Mucosa of descending colon (tissue), 3 donors: ENCODE data around the gene CENPC. TPM values are rescaled to one million over a fixed set of nuclear protein-coding genes. Genes with fewer than 3 reads are reported as not detected.
"Not testable (repeated sequence)": the region's sequence is repeated elsewhere in the genome, so short reads cannot be mapped to it uniquely, and the experiment has no call there.

Experiments used
- ATAC-seq: fragments of 200-7000 bp; cut with Tn5 transposase; one replicate; pipeline ENCODE4 v1.9.1; 2020; ENCODE audit warnings: mild to moderate bottlenecking, moderate library complexity
- DNase-seq, 3 donors: peaks; one replicate each; pipeline ENCODE4 v3.0.0-alpha.2; 2020
- H3K36me3 ChIP-seq: fragments of 200-600 bp; one replicate; pipeline ENCODE4 v1.8.0; 2021; ENCODE audit warnings: low read depth, mild to moderate bottlenecking
- H3K4me1 ChIP-seq: fragments of 200-600 bp; one replicate; pipeline ENCODE4 v1.8.0; 2021; ENCODE audit warnings: low read depth, mild to moderate bottlenecking
- H3K4me3 ChIP-seq: fragments of 200-600 bp; one replicate; pipeline ENCODE4 v1.8.0; 2021; ENCODE audit warnings: mild to moderate bottlenecking
- H3K9me3 ChIP-seq: fragments of 200-600 bp; one replicate; pipeline ENCODE4 v1.8.0; 2021; ENCODE audit warnings: mild to moderate bottlenecking
- intact Hi-C, 2 donors: fragments of 100-400 bp; cut with DNase I in 1 of 2; cut with micrococcal nuclease in 1 of 2; formaldehyde crosslinking; loops; one replicate each; pipeline versions ENCODE4 v1.11.0 to v1.11.1; 2022; cut with DNase I, micrococcal nuclease
- total RNA-seq, 3 donors: library from RNA; stranded (reverse); fragmentation: NEBNext Ultra II Directional in 2 of 3; extraction: Animal tissue kit (Norgen Biotek cat#: 25700) in 2 of 3; gene quantifications; one replicate each; pipeline versions ENCODE4 v1.2.1 to v1.2.4, GENCODE V29; 2021 to 2023
- TF ChIP-seq, protein P1 (sequence below): fragments of 200-600 bp; IDR thresholded peaks from one replicate; pipeline ENCODE4 v1.8.0; 2022; ENCODE audit warnings: antibody characterized with exemption, mild to moderate bottlenecking
- donor health status: DM: no; HTN: no; CAD: no; lungs with moderate emphysema.
- donor health status: DM: no; HTN: no; CAD: no.
- donor health status: DM: no; HTN: yes; CAD: no.

The CENPC gene
- total RNA-seq, 3 donors from 2014 or later, result 17.3 to 26.4 (median 26.0) TPM

DNA sequence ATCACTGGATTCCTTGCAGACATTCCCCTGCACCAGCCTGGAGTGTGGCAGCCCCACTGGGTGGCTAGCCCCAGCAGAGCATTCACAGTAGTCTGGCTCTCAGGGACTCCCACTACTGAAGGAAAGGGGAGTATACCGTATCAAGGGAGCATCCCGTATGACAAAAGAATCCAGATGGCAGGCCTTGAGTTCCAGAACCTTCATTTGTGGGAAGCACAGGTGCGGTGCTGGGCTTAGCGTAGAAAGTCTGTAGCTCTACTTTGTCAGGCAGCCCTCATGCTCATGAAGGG, 79.6 kb downstream of the CENPC start:
- ATAC-seq, result no peak
- TF ChIP-seq, protein P1, sequence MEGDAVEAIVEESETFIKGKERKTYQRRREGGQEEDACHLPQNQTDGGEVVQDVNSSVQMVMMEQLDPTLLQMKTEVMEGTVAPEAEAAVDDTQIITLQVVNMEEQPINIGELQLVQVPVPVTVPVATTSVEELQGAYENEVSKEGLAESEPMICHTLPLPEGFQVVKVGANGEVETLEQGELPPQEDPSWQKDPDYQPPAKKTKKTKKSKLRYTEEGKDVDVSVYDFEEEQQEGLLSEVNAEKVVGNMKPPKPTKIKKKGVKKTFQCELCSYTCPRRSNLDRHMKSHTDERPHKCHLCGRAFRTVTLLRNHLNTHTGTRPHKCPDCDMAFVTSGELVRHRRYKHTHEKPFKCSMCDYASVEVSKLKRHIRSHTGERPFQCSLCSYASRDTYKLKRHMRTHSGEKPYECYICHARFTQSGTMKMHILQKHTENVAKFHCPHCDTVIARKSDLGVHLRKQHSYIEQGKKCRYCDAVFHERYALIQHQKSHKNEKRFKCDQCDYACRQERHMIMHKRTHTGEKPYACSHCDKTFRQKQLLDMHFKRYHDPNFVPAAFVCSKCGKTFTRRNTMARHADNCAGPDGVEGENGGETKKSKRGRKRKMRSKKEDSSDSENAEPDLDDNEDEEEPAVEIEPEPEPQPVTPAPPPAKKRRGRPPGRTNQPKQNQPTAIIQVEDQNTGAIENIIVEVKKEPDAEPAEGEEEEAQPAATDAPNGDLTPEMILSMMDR, result no peak

DNA sequence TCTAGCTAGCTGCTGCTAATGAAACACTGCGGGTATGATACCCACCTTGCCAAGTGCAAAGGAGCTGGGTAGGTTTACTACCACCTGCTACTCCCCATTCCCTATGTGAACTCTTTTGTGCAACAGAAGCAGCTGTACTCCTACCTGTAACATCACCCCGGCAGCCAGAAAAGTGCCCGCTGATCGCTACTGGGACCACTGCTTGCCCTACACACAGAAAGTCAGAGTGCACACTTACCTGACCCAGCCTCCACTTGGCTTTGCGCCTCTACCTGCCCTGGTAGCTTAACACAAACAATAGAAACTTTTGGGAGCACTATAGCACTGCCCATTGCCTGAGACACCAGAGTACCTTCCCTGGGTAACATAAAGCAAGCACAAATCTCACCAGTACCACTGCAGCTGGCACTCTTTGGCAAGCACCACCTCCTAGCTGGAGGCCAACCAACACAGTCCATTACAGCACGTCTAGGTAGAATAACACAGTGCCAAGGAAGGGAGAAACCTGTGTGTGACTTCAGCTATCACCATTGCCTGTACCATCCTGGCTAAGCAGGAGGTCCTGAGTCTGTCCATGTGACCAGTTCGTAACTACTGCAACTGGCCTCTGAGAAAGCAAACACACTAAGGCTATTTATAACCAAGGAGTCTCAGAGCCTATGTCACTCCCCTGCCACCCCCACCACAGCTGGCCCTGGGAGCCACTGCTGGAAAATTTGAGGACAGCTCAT, 80.1 kb downstream of the CENPC start:
- TF ChIP-seq, protein P1, result no peak
- ATAC-seq, result no peak
- intact Hi-C loops, result no loop called here
- H3K36me3 ChIP-seq, result no peaks in the 10 kb centered on the region
- DNase-seq, result no peak
- no peaks in the 10 kb centered on the region for H3K4me1 ChIP-seq
- H3K4me3 ChIP-seq, result no peak overlapping the region
- no peaks in the 10 kb centered on the region for H3K9me3 ChIP-seq

More for the DNA sequence above, 79.6 kb downstream of the CENPC start:
- Histone ChIP-seq H3K9me3 (no peaks in the 10 kb centered on the region), H3K4me1 (no peaks in the 10 kb centered on the region), H3K4me3 (no peak overlapping the region), H3K36me3 (no peaks in the 10 kb centered on the region)
- DNase-seq, result no peak
- intact Hi-C loops, result no loop called here

- Histone ChIP-seq H3K9me3 (no peaks in the 10 kb centered on the region), H3K4me3 (no peak overlapping the region), H3K4me1 (no peaks in the 10 kb centered on the region), H3K36me3 (no peaks in the 10 kb centered on the region)
- TF ChIP-seq, protein P1, result no peak
- intact Hi-C loops, result no loop called here
- DNase-seq (no peak), ATAC-seq (no peak)
Observed at GRCh38 chr4:67460574-67460973, 84.7 kb downstream of the CENPC start.

DNA sequence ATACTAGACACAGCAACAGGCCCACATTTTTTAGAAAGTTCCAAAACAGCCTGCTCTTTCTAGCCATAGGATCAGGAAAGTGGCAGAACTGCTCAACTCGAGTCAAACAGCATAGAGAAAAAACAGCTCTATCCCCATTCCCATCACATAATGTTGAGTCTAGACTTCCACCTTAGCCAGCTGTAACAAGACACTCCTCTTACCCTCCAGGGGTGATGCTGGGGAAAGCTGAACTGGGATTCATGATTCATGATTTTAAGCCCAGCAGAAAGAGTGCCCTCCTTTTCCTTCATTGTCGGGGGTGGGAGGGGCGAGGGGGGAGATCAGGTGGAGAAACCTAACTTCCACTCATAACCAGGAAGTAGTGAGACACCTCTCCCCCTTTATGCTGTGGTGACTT, 86.1 kb downstream of the CENPC start:
- no peaks in the 10 kb centered on the region for H3K9me3 ChIP-seq
- TF ChIP-seq, protein P1, result no peak
- H3K36me3 ChIP-seq, result no peaks in the 10 kb centered on the region
- intact Hi-C loops, result no loop called here
- no peak overlapping the region for H3K4me3 ChIP-seq
- DNase-seq, result no peak
- no peak for ATAC-seq
- H3K4me1 ChIP-seq, result no peaks in the 10 kb centered on the region

GRCh38 chr4:67456577-67457196, 88.6 kb downstream of the CENPC start:
- no peaks in the 10 kb centered on the region for H3K36me3 ChIP-seq

DNA sequence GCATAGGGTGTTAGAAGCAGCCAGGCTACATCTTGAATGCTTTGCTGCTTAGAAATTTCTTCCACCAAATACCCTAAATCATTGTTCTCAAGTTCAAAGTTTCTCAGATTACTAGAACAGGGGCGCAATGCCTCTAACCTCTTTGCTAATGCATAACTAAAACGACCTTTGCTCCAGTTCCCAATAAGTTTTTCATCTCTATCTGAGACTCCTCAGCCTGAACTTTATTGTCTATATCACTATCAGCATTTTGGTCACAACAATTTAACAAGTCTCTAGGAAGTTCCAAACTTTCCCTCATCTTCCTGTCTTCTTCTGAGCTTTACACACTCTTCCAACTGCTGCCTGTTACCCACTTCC, 92.5 kb downstream of the CENPC start:
- H3K9me3 ChIP-seq, ATAC-seq, H3K36me3 ChIP-seq, H3K4me1 ChIP-seq, DNase-seq, intact Hi-C loops, H3K4me3 ChIP-seq: not testable (repeated sequence)

More at GRCh38 chr4:67456577-67457196, 88.6 kb downstream of the CENPC start:
- H3K4me3 ChIP-seq, result no peak overlapping the region
- ATAC-seq, result peak; percentile 91
- intact Hi-C loops, result no loop called here
- DNase-seq, result peak in 1 of 3 donors; percentile 85
- H3K9me3 ChIP-seq, result no peaks in the 10 kb centered on the region
- no peaks in the 10 kb centered on the region for H3K4me1 ChIP-seq
- TF ChIP-seq, protein P1, result no peak
